GM21381 (cell line): Measurements from ENCODE around the gene VAMP1.
"Not testable (repeated sequence)": the region's sequence is repeated elsewhere in the genome, so short reads cannot be mapped to it uniquely, and the experiment has no call there.

Experiments used
- ATAC-seq: cut with Tn5 transposase; IDR thresholded peaks from one replicate; pipeline ENCODE4 v1.9.1; 2021; ENCODE audit warnings: mild to moderate bottlenecking, moderate library complexity; ENCODE audit not compliant: unreplicated experiment

VAMP1 gene

GRCh38 chr12:6469609-6470374, 685 bp downstream of the VAMP1 start:
- no peak for ATAC-seq

- ATAC-seq = no peak
These were observed 1.4 kb downstream of the VAMP1 start for GRCh38 chr12:6469092-6469491.

GRCh38 chr12:6468283-6468575, 2.2 kb downstream of the VAMP1 start:
- no peak for ATAC-seq

GRCh38 chr12:6467571-6468282, 2.8 kb downstream of the VAMP1 start:
- ATAC-seq = not testable (repeated sequence)

- ATAC-seq = not testable (repeated sequence)
These were observed 3.7 kb downstream of the VAMP1 start for GRCh38 chr12:6466751-6467150.

GRCh38 chr12:6466184-6466573, 4.3 kb downstream of the VAMP1 start:
- ATAC-seq = no peak

- no peak for ATAC-seq
These were observed 4.9 kb downstream of the VAMP1 start for GRCh38 chr12:6465467-6466183.

- no peak for ATAC-seq
These were observed 5.9 kb downstream of the VAMP1 start for GRCh38 chr12:6464531-6464930.

- ATAC-seq = no peak
These were observed 6.6 kb downstream of the VAMP1 start for GRCh38 chr12:6463858-6464257.

GRCh38 chr12:6463216-6463615, 7.3 kb downstream of the VAMP1 start:
- ATAC-seq = no peak

- ATAC-seq = no peak
These were observed 8.1 kb downstream of the VAMP1 start for GRCh38 chr12:6462234-6462995.

- peak; percentile 78 for ATAC-seq
These were observed 8.9 kb downstream of the VAMP1 start for GRCh38 chr12:6461401-6462233.

GRCh38 chr12:6460751-6461371, 9.6 kb downstream of the VAMP1 start:
- ATAC-seq = no peak

GRCh38 chr12:6459004-6459337, 11.5 kb downstream of the VAMP1 start:
- ATAC-seq = no peak

- no peak for ATAC-seq
These were observed 12.0 kb downstream of the VAMP1 start for GRCh38 chr12:6458281-6459003.

- ATAC-seq = no peak
These were observed 13.1 kb downstream of the VAMP1 start for GRCh38 chr12:6457220-6457945.

- no peak for ATAC-seq
These were observed 17.4 kb downstream of the VAMP1 start for GRCh38 chr12:6452944-6453630.
